ENCODE results near the gene HLA-A. TPM values are rescaled to one million over a fixed set of nuclear protein-coding genes. Genes with fewer than 3 reads are reported as not detected.

The HLA-A gene
- total and polyA plus RNA-seq, 2 of the 13 experiments (the other 11 are each of a cell fraction or from before 2014, with no cell fraction given): 345 to 527 TPM

GRCh38 chr6:29964887-29965562 is 22.7 kb downstream of the HLA-A start (continued):
- peak; percentile 7; the same call in 1 of the 2 replicates for TF ChIP-seq CTCF (CRISPR knock-in tag; IDR thresholded peaks at IDR 0.05)
- peak; percentile 57; the same call in 1 of the 2 replicates for TF ChIP-seq ZC3H4 (CRISPR knock-in tag; IDR thresholded peaks at IDR 0.05; ENCODE audit: borderline replicate concordance)
- peak; percentile 79; the same call in 1 of the 2 replicates for TF ChIP-seq ZNF788 (CRISPR knock-in tag; IDR thresholded peaks at IDR 0.05; ENCODE audit: borderline replicate concordance)
- peak; percentile 77 for TF ChIP-seq RCOR2 (CRISPR knock-in tag; IDR thresholded peaks at IDR 0.05)
- peak; percentile 50; the same call in 1 of the 2 replicates for TF ChIP-seq RXRA (CRISPR knock-in tag; IDR thresholded peaks at IDR 0.05)
- TF ChIP-seq ZNF572 (CRISPR knock-in tag; IDR thresholded peaks at IDR 0.05): no peak
- peak; percentile 84; the same call in 1 of the 2 replicates for TF ChIP-seq ZBTB26 (CRISPR knock-in tag; IDR thresholded peaks at IDR 0.05; ENCODE audit: borderline replicate concordance)
- TF ChIP-seq SNRNP70 (IDR thresholded peaks at IDR 0.05; ENCODE audit: low read depth, low read length): no peak
- TF ChIP-seq ZSCAN25 (CRISPR knock-in tag; IDR thresholded peaks at IDR 0.05): peak; percentile 50; the same call in 1 of the 2 replicates
- peak; percentile 10 for TF ChIP-seq TBL1XR1 (IDR thresholded peaks at IDR 0.05; ENCODE audit: borderline replicate concordance, low read length, partially characterized antibody)
- peak; percentile 95 for TF ChIP-seq ELF3 (CRISPR knock-in tag; IDR thresholded peaks at IDR 0.05)
- no peak for TF ChIP-seq JUN (CRISPR knock-in tag; IDR thresholded peaks at IDR 0.05)
- no peak for TF ChIP-seq GRHL1 (CRISPR knock-in tag; conservative IDR thresholded peaks at IDR 0.05)
- no peak for TF ChIP-seq IKZF4 (CRISPR knock-in tag; IDR thresholded peaks at IDR 0.05; ENCODE audit: borderline replicate concordance, low read depth, not compliant biosample characterization)
- TF ChIP-seq ZXDC (CRISPR knock-in tag; IDR thresholded peaks at IDR 0.05): no peak

All from HepG2 (cell line).